ENCODE measurements around the gene NMT1.

The NMT1 gene

DNA sequence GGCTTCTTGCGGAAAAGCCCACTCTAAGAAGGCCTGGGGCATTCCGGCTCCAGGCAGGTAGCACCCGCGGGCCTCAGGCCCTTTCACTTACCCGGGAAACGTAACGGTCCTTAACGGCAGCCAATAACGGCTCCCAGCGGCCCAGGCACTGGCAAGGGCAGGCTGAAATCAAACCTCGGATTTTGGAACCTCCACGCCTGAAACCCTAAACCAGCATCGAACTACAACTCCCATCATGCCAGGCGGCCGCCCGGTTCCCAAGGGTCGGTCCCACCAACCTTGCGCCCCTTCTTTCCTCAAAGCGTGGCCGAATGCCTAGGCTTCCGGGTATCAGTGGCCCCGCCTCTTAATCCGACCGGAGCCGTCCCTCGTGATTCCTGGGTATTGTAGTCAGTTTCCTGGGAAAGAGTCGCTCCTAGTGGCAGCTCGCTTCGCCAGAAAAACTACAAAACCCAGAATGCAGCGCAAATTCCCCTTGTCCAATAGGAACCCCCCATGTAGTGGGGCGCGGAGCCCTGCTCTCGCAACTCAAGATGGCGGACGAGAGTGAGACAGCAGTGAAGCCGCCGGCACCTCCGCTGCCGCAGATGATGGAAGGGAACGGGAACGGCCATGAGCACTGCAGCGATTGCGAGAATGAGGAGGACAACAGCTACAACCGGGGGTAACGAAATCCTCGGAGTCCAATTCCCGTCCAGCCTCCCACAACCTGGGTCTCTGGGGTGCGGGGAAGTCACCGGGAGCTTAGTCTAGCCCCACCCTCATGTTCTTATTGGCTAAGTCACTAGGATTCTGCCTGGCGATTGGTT, at the start of gene NMT1:
Gene NMT1 (plus strand): TSS at position 521 of the 809 bp plus-strand sequence. CDS start 13 bp downstream, at position 534.
- no peaks in the 10 kb centered on the region for H3K9me3 ChIP-seq (ENCODE audit: control insufficient read depth in 1 of 2, low read length in 2 of 2)
- H3K27me3 ChIP-seq (ENCODE audit: low read depth, low read length) = no peaks in the 10 kb centered on the region
- peaks cover 5 to 40% of the 10 kb centered on the region in 2 donors for H3K4me1 ChIP-seq (ENCODE audit: control insufficient read depth in 1 of 2, insufficient read depth in 2 of 2, low read length in 2 of 2)

DNA sequence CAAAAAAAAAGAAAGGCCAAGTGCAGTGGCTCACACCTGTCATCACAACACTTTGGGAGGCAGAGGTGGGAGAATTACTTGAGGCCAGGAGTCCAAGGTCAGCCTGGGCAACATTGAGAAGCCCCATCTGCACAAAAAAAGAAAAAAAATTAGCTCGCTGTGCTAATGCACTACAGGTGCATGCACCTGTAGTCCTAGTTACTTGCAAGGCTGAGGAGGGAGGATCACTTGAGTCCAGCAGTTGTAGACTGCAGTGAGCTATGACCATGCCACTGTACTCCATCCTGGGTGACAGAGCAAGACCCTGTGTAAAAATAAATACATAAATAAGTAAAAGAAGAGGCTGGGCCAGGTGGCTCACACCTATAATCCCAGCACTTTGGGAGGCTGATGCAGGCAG, 49.4 kb upstream of the NMT1 start:
- Histone ChIP-seq H3K4me1 (ENCODE audit: control insufficient read depth in 1 of 2, insufficient read depth in 2 of 2, low read length in 2 of 2) (peaks cover 0 to 10% of the 10 kb centered on the region in 2 donors), H3K36me3 (ENCODE audit: control insufficient read depth in 1 of 2, insufficient read depth in 2 of 2, low read length in 2 of 2) (no peaks in the 10 kb centered on the region), H3K9me3 (ENCODE audit: control insufficient read depth in 1 of 2, low read length in 2 of 2) (no peaks in the 10 kb centered on the region), H3K4me3 (ENCODE audit: low read depth in 1 of 2, low read length in 2 of 2) (no peak overlapping the region), H3K27me3 (ENCODE audit: low read depth, low read length) (no peaks in the 10 kb centered on the region), H3K27ac (ENCODE audit: low read length) (no peak overlapping the region)

More for the DNA sequence above, at the start of gene NMT1:
- Histone ChIP-seq H3K27ac (ENCODE audit: low read length) (peak within 1 kb of the TSS; percentile 97), H3K36me3 (ENCODE audit: control insufficient read depth in 1 of 2, insufficient read depth in 2 of 2, low read length in 2 of 2) (peaks cover 0 to 3% of the 10 kb centered on the region in 2 donors), H3K4me3 (ENCODE audit: low read depth in 1 of 2, low read length in 2 of 2) (peak within 1 kb of the TSS; percentile 86 to 88)

DNA sequence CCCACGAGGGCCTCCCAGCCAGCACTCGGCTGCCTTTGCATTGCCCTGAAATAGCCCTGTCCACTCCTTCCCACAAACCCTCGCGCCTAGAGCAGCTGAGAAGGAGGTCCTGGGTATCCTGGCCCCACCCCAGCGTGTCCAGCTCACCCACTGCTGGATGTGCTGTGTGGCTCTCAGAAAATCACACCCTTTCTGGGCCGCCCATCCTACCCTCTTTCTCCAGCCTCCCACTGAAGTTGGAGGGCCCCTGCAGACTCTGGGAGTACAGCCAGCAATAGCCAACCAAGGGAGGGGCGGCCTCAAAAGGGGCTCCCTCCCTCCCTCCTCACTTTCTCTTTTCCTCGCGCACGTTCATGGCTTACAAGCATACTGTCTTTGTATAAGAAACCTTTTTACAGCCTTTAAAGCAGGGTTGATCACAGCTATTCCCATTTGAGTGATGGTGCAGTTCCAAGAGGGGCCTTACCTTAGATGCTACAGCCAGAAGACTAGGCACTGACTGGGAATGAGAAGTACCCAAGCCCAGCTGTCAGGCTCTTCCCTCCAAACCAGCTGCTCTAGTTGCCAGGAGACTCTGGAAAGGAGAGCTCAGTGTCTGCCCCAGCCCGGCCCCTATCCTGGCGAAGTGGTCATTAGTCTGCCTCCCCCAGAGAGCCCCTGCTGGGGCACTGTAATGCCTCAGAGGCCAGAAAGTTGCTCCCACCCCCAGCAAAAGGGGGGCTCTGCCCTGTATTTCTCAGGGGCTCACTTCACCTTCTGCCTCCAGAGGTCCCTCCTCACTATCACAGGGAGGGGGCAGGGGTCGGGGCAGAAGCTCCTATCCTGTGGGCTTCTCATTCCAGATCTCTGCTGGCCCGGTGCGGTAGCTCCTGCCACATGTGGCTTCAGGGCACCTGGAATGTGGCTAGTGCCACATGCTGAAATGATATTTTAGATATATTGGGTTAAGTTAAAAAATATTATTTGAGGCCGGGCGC, 47.8 kb upstream of the NMT1 start:
- Histone ChIP-seq H3K27me3 (ENCODE audit: low read depth, low read length) (no peaks in the 10 kb centered on the region), H3K9me3 (ENCODE audit: control insufficient read depth in 1 of 2, low read length in 2 of 2) (no peaks in the 10 kb centered on the region), H3K27ac (ENCODE audit: low read length) (no peak overlapping the region), H3K4me3 (ENCODE audit: low read depth in 1 of 2, low read length in 2 of 2) (peak overlapping the region in 1 of 2 donors; percentile 0), H3K4me1 (ENCODE audit: control insufficient read depth in 1 of 2, insufficient read depth in 2 of 2, low read length in 2 of 2) (peaks cover 4 to 17% of the 10 kb centered on the region in 2 donors), H3K36me3 (ENCODE audit: control insufficient read depth in 1 of 2, insufficient read depth in 2 of 2, low read length in 2 of 2) (no peaks in the 10 kb centered on the region)

DNA sequence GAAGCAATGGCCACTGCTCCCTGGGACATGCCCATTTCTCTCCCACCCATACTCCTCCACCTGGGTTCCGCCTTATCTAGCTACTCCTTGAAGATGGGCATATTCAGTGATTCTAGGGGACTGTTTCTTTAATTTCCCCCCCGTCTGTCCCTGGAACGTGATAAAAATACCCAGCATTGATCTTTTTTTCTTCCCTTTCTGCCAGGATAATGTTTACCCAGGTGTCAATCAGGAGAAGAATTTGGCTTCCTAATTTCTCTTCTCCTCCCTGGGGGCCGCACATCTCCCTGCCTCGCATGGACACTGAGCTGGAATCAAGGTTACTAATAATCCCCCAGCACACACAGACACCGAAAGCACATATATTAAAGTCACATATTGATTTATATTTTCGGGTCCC, 44.9 kb upstream of the NMT1 start:
- no peak overlapping the region for H3K27ac ChIP-seq (ENCODE audit: low read length)
- H3K27me3 ChIP-seq (ENCODE audit: low read depth, low read length) = peaks cover 3% of the 10 kb centered on the region
- H3K9me3 ChIP-seq (ENCODE audit: control insufficient read depth in 1 of 2, low read length in 2 of 2) = no peaks in the 10 kb centered on the region
- peaks cover 12 to 40% of the 10 kb centered on the region in 2 donors for H3K4me1 ChIP-seq (ENCODE audit: control insufficient read depth in 1 of 2, insufficient read depth in 2 of 2, low read length in 2 of 2)
- no peak overlapping the region for H3K4me3 ChIP-seq (ENCODE audit: low read depth in 1 of 2, low read length in 2 of 2)
- H3K36me3 ChIP-seq (ENCODE audit: control insufficient read depth in 1 of 2, insufficient read depth in 2 of 2, low read length in 2 of 2) = no peaks in the 10 kb centered on the region

DNA sequence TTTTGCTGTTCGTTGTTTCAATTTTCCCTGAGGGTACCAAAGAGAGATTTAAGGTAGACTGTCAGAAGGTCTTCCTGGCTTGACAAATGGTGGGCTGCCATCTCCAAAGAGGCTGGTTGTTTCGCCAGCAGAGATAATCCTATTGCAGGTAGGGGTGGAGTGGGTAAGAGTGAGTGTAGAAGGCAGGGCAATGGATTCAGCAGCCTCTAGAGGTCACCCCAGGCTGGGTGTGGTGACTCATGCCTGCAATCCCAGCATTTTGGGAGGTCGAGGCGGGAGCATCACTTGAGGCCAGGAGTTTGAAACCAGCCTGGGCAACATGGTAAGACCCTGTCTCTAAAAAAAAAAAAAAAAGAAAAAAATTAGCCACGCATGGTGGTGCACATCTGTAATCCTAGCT, 44.3 kb upstream of the NMT1 start:
- Histone ChIP-seq H3K27me3 (ENCODE audit: low read depth, low read length) (peaks cover 3% of the 10 kb centered on the region), H3K4me3 (ENCODE audit: low read depth in 1 of 2, low read length in 2 of 2) (no peak overlapping the region), H3K36me3 (ENCODE audit: control insufficient read depth in 1 of 2, insufficient read depth in 2 of 2, low read length in 2 of 2) (no peaks in the 10 kb centered on the region), H3K27ac (ENCODE audit: low read length) (no peak overlapping the region), H3K9me3 (ENCODE audit: control insufficient read depth in 1 of 2, low read length in 2 of 2) (no peaks in the 10 kb centered on the region), H3K4me1 (ENCODE audit: control insufficient read depth in 1 of 2, insufficient read depth in 2 of 2, low read length in 2 of 2) (peaks cover 16 to 46% of the 10 kb centered on the region in 2 donors)

DNA sequence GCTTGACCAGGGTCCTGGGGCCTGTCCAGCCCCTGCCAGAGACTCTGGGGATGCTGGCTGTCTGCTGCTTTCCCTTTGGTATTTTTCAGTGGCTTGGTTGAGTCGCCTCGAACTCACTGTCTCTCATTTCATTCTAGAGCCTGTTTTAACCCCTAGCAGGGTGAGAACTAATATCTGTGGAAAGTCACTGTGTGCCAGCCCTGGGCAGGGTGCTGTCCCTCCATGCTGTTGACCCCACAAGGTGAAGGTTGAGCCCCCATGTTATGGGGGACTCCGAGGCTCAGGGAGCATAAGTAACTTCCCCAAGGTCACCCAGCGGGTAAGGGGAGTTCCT, 42.6 kb upstream of the NMT1 start:
- H3K36me3 ChIP-seq (ENCODE audit: control insufficient read depth in 1 of 2, insufficient read depth in 2 of 2, low read length in 2 of 2) = no peaks in the 10 kb centered on the region
- H3K9me3 ChIP-seq (ENCODE audit: control insufficient read depth in 1 of 2, low read length in 2 of 2) = no peaks in the 10 kb centered on the region
- H3K27me3 ChIP-seq (ENCODE audit: low read depth, low read length) = peaks cover 3% of the 10 kb centered on the region
- H3K4me3 ChIP-seq (ENCODE audit: low read depth in 1 of 2, low read length in 2 of 2) = peak overlapping the region; percentile 33 to 66
- peaks cover 16 to 45% of the 10 kb centered on the region in 2 donors for H3K4me1 ChIP-seq (ENCODE audit: control insufficient read depth in 1 of 2, insufficient read depth in 2 of 2, low read length in 2 of 2)
- peak overlapping the region; percentile 16 for H3K27ac ChIP-seq (ENCODE audit: low read length)

DNA sequence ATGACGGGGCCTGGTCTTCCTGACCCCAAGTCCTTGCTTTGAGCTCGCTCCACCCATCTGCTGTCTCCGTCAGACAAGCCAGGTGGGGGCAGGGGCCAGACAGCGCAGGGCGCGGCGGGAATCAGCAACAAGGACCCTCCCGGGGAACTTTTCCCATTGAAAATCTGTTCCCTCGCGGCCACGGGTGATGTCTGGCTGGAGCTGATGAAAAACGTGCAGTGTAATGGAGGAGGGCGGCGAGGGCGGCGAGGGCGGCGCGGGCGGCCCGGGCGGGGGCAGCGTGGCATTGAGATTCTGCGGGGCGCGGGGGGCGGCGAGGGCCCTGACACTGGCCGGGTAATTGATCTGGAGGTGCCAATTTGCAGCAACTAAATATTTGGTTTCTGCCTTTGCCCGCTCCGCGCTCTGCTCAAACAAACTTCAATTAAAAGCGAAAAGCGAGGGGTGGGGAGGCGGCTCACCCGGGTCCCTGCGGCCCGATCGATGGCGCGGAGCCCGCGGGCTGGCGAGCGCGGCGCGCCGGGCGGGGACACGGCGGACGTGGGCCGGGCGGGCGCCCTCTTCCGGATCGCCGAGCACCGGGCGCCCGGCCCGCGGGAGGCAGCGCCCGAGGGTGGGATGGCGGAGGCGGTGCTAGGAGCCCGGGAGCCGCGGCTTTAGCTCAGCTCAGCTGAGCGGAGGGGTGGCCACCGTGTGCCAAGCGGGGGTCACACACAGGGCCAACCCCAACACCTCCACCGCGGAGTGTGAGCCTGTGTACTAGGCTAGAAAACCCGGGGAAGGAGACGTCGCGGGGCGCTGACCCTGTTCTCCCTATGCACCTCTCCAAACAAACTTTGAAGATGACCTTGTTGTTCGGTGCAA, 42.0 kb upstream of the NMT1 start:
- Histone ChIP-seq H3K27me3 (ENCODE audit: low read depth, low read length) (peaks cover 3% of the 10 kb centered on the region), H3K4me3 (ENCODE audit: low read depth in 1 of 2, low read length in 2 of 2) (peak overlapping the region; percentile 43 to 66), H3K4me1 (ENCODE audit: control insufficient read depth in 1 of 2, insufficient read depth in 2 of 2, low read length in 2 of 2) (peaks cover 16 to 44% of the 10 kb centered on the region in 2 donors), H3K27ac (ENCODE audit: low read length) (peak overlapping the region; percentile 16), H3K9me3 (ENCODE audit: control insufficient read depth in 1 of 2, low read length in 2 of 2) (no peaks in the 10 kb centered on the region), H3K36me3 (ENCODE audit: control insufficient read depth in 1 of 2, insufficient read depth in 2 of 2, low read length in 2 of 2) (peaks cover 0 to 4% of the 10 kb centered on the region in 2 donors)

DNA sequence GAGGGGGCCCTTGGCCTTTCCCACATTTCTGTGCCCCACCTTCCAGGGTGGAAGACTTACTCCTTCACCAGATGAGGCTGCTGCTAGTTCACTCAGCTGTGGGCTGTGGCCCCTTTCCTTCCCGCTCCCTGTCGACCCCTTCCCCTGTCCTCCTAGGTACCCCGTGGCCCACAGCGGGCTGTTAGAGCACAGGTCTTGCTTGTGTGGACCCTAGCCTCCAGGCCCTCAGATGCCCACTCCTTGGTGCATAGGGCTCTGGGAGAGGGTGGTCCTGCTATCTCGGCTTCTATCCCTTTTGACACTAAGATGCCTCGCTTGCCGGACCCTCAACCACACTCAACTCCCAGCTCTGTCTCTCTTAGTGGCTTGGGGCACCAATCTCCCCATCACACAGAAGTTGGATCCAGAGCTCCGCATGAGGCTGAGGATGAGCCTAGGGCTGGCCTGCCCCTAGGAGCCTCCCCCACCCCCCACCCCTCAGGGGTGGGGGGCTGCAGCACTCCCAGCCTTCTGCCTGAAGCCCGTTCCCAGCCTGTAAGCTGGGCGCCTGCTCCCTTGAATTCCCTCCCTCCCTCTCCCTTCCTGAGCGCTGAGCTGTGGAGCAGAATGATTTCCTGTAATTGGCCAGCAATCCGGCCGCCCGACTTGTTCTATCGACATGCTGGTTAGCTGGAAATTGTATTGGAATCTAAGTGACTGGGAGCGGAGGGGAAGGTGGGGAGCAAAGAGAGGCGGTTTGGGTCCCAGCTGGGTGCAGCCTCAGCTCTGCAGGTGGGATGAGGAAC, 40.6 kb upstream of the NMT1 start:
- peaks cover 16 to 44% of the 10 kb centered on the region in 2 donors for H3K4me1 ChIP-seq (ENCODE audit: control insufficient read depth in 1 of 2, insufficient read depth in 2 of 2, low read length in 2 of 2)
- H3K4me3 ChIP-seq (ENCODE audit: low read depth in 1 of 2, low read length in 2 of 2) = peak overlapping the region in 1 of 2 donors; percentile 62
- H3K27ac ChIP-seq (ENCODE audit: low read length) = peak overlapping the region; percentile 45
- peaks cover 3% of the 10 kb centered on the region for H3K27me3 ChIP-seq (ENCODE audit: low read depth, low read length)
- H3K9me3 ChIP-seq (ENCODE audit: control insufficient read depth in 1 of 2, low read length in 2 of 2) = no peaks in the 10 kb centered on the region
- H3K36me3 ChIP-seq (ENCODE audit: control insufficient read depth in 1 of 2, insufficient read depth in 2 of 2, low read length in 2 of 2) = peaks cover 0 to 12% of the 10 kb centered on the region in 2 donors

DNA sequence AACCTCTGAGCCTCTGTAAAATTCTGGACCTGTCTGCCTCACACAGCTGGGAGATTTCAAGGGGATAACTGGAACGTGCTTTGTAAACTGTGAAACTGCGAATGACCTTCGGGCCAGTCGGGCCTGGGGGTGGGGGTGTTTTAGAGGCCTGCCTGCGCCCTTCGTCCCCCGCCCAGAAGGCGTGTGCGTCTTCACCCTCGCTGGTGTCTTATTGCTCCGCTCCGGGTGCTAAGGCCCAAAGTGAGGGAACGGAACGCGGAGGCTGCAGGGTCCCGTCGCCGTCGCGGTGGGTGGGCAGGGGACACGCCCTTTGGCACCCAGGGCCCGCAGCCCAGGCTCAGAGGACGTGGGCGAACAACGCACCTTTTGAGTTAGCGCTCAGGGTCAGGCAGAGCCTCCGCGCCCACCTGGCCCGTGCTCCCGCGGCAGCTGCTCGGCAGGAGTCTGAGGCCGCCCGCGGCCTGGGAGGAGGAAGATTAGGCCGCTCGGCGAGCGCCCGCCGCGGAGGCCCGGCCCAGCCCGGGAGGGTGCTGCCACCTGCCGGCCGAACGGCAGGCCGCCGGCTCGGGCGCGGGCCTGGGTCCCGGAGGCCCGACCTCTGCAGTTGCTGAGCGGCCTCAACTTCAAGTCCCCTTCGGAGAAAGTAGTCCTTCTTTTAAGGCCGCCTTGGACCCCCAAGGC, 39.4 kb upstream of the NMT1 start:
- H3K4me1 ChIP-seq (ENCODE audit: control insufficient read depth in 1 of 2, insufficient read depth in 2 of 2, low read length in 2 of 2) = peaks cover 16 to 44% of the 10 kb centered on the region in 2 donors
- peaks cover 0 to 12% of the 10 kb centered on the region in 2 donors for H3K36me3 ChIP-seq (ENCODE audit: control insufficient read depth in 1 of 2, insufficient read depth in 2 of 2, low read length in 2 of 2)
- peaks cover 3% of the 10 kb centered on the region for H3K27me3 ChIP-seq (ENCODE audit: low read depth, low read length)
- peak overlapping the region; percentile 33 to 62 for H3K4me3 ChIP-seq (ENCODE audit: low read depth in 1 of 2, low read length in 2 of 2)
- peak overlapping the region; percentile 45 for H3K27ac ChIP-seq (ENCODE audit: low read length)
- no peaks in the 10 kb centered on the region for H3K9me3 ChIP-seq (ENCODE audit: control insufficient read depth in 1 of 2, low read length in 2 of 2)

DNA sequence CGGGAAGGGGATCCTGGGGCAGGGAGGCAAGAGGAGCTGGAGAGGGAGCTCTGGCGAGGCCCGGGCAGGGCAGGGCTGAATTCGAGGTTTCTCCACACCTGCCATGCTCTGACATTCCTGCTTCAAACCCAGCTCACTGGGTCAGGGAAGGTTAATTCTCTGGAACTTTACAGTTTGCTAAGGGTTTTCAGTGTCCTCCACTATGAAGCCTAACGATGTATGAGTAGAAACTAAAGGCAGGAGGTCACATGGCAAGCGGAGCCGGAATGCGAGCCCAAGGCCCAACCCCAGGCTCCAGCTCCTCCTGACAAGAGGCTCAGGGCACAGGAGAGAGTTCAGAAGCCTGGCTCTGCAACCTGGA, 38.8 kb upstream of the NMT1 start:
- H3K4me3 ChIP-seq (ENCODE audit: low read depth in 1 of 2, low read length in 2 of 2) = peak overlapping the region in 1 of 2 donors; percentile 62
- peaks cover 0 to 14% of the 10 kb centered on the region in 2 donors for H3K36me3 ChIP-seq (ENCODE audit: control insufficient read depth in 1 of 2, insufficient read depth in 2 of 2, low read length in 2 of 2)
- H3K4me1 ChIP-seq (ENCODE audit: control insufficient read depth in 1 of 2, insufficient read depth in 2 of 2, low read length in 2 of 2) = peaks cover 16 to 44% of the 10 kb centered on the region in 2 donors
- H3K27me3 ChIP-seq (ENCODE audit: low read depth, low read length) = peaks cover 3% of the 10 kb centered on the region
- H3K27ac ChIP-seq (ENCODE audit: low read length) = no peak overlapping the region
- no peaks in the 10 kb centered on the region for H3K9me3 ChIP-seq (ENCODE audit: control insufficient read depth in 1 of 2, low read length in 2 of 2)
